ENCODE measurements around the gene KLHL42. TPM values are rescaled to one million over a fixed set of nuclear protein-coding genes. Genes with fewer than 3 reads are reported as not detected.

KLHL42 gene
- total RNA-seq, 1 donor from 2014 or later = 31.9 TPM

- no peak overlapping the region for H3K27ac Mint-ChIP-seq (ENCODE audit: unreplicated experiment)
- no peak for TF ChIP-seq CTCF (IDR thresholded peaks at IDR 0.05)
- no peaks in the 10 kb centered on the region for H3K27me3 Mint-ChIP-seq (ENCODE audit: low read depth)
- H3K9me3 Mint-ChIP-seq (ENCODE audit: low read depth) = no peaks in the 10 kb centered on the region
- H3K36me3 Mint-ChIP-seq (ENCODE audit: low read depth) = peaks cover 15% of the 10 kb centered on the region
- peaks cover 5% of the 10 kb centered on the region for H3K4me1 Mint-ChIP-seq (ENCODE audit: low read depth)
- no peak for DNase-seq (ENCODE audit: low spot score)
- no peak overlapping the region for H3K4me3 Mint-ChIP-seq (ENCODE audit: unreplicated experiment)
Observed at GRCh38 chr12:27802511-27802910, 22.5 kb downstream of the KLHL42 start.

- no peak for TF ChIP-seq CTCF (IDR thresholded peaks at IDR 0.05)
- no peaks in the 10 kb centered on the region for H3K9me3 Mint-ChIP-seq (ENCODE audit: low read depth)
- H3K4me3 Mint-ChIP-seq (ENCODE audit: unreplicated experiment) = no peak overlapping the region
- peaks cover 10% of the 10 kb centered on the region for H3K36me3 Mint-ChIP-seq (ENCODE audit: low read depth)
- peaks cover 5% of the 10 kb centered on the region for H3K4me1 Mint-ChIP-seq (ENCODE audit: low read depth)
- no peaks in the 10 kb centered on the region for H3K27me3 Mint-ChIP-seq (ENCODE audit: low read depth)
- H3K27ac Mint-ChIP-seq (ENCODE audit: unreplicated experiment) = no peak overlapping the region
- no peak for DNase-seq (ENCODE audit: low spot score)
Observed at GRCh38 chr12:27802936-27803335, 22.9 kb downstream of the KLHL42 start.

- Mint-ChIP-seq H3K4me1 (ENCODE audit: low read depth) (peaks cover 9% of the 10 kb centered on the region), H3K9me3 (ENCODE audit: low read depth) (no peaks in the 10 kb centered on the region), H3K36me3 (ENCODE audit: low read depth) (peaks cover 3% of the 10 kb centered on the region), H3K4me3 (ENCODE audit: unreplicated experiment) (no peak overlapping the region), H3K27me3 (ENCODE audit: low read depth) (no peaks in the 10 kb centered on the region), H3K27ac (ENCODE audit: unreplicated experiment) (no peak overlapping the region)
- DNase-seq (ENCODE audit: low spot score) = no peak
- TF ChIP-seq CTCF (IDR thresholded peaks at IDR 0.05) = no peak
Observed at GRCh38 chr12:27805238-27805637, 25.2 kb downstream of the KLHL42 start.

- Mint-ChIP-seq H3K4me3 (ENCODE audit: unreplicated experiment) (no peak overlapping the region), H3K27me3 (ENCODE audit: low read depth) (no peaks in the 10 kb centered on the region), H3K4me1 (ENCODE audit: low read depth) (peaks cover 12% of the 10 kb centered on the region), H3K9me3 (ENCODE audit: low read depth) (no peaks in the 10 kb centered on the region), H3K36me3 (ENCODE audit: low read depth) (no peaks in the 10 kb centered on the region), H3K27ac (ENCODE audit: unreplicated experiment) (no peak overlapping the region)
- no peak for DNase-seq (ENCODE audit: low spot score)
- TF ChIP-seq CTCF (IDR thresholded peaks at IDR 0.05) = no peak
Observed at GRCh38 chr12:27806259-27806658, 26.2 kb downstream of the KLHL42 start.

- Mint-ChIP-seq H3K27me3 (ENCODE audit: low read depth) (no peaks in the 10 kb centered on the region), H3K4me1 (ENCODE audit: low read depth) (peaks cover 12% of the 10 kb centered on the region), H3K9me3 (ENCODE audit: low read depth) (no peaks in the 10 kb centered on the region), H3K4me3 (ENCODE audit: unreplicated experiment) (no peak overlapping the region), H3K27ac (ENCODE audit: unreplicated experiment) (no peak overlapping the region), H3K36me3 (ENCODE audit: low read depth) (no peaks in the 10 kb centered on the region)
- no peak for DNase-seq (ENCODE audit: low spot score)
- TF ChIP-seq CTCF (IDR thresholded peaks at IDR 0.05) = peak; percentile 22
Observed at GRCh38 chr12:27807063-27807703, 27.1 kb downstream of the KLHL42 start.

Measured in chondrocyte (in vitro differentiated cells).